Mucosa of rectum (tissue), 2 donors: Measurements from ENCODE around the gene MZB1.

ENCODE experiments used
- H3K27ac ChIP-seq, 2 donors: one replicate each; pipeline ENCODE4 v1.7.0; 2013; ENCODE audit warnings: inconsistent platforms in 2 of 2, low read depth in 2 of 2, low read length in 2 of 2
- H3K27me3 ChIP-seq, 2 donors: one replicate each; pipeline ENCODE4 v1.7.0; 2013; ENCODE audit warnings: low read length in 2 of 2; ENCODE audit not compliant: control insufficient read depth in 2 of 2, insufficient read depth in 2 of 2
- H3K36me3 ChIP-seq, 2 donors: one replicate each; pipeline ENCODE4 v1.7.0; 2013; ENCODE audit warnings: low read length in 2 of 2; ENCODE audit not compliant: control insufficient read depth in 2 of 2, insufficient read depth in 2 of 2
- H3K4me1 ChIP-seq, 2 donors: one replicate each; pipeline ENCODE4 v1.7.0; 2013; ENCODE audit warnings: low read length in 2 of 2, mild to moderate bottlenecking in 1 of 2; ENCODE audit not compliant: control insufficient read depth in 2 of 2, insufficient read depth in 2 of 2
- H3K4me3 ChIP-seq, 2 donors: one replicate each; pipeline ENCODE4 v1.7.0; 2013; ENCODE audit warnings: low read length in 2 of 2
- H3K9ac ChIP-seq, 2 donors: one replicate each; pipeline ENCODE4 v1.7.0; 2013; ENCODE audit warnings: low read length in 2 of 2, low read depth in 1 of 2, mild to moderate bottlenecking in 1 of 2
- H3K9me3 ChIP-seq, 2 donors: one replicate each; pipeline ENCODE4 v1.7.0; 2013; ENCODE audit warnings: low read length in 2 of 2; ENCODE audit not compliant: control insufficient read depth in 2 of 2
- donor health status: healthy.
- donor health status: Normal muscosa, but diverticular disease.

The MZB1 gene

GRCh38 chr5:139419226-139420192, 29.8 kb upstream of the MZB1 start:
- Histone ChIP-seq H3K27me3 (no peaks in the 10 kb centered on the region), H3K4me3 (no peak overlapping the region), H3K4me1 (peaks cover 21 to 49% of the 10 kb centered on the region in 2 donors), H3K9me3 (no peaks in the 10 kb centered on the region), H3K9ac (peak overlapping the region in 1 of 2 donors; percentile 8), H3K27ac (peak overlapping the region; percentile 48 to 81), H3K36me3 (peaks cover 0 to 3% of the 10 kb centered on the region in 2 donors)

- no peaks in the 10 kb centered on the region for H3K9me3 ChIP-seq
- peak overlapping the region in 1 of 2 donors; percentile 21 for H3K9ac ChIP-seq
- H3K36me3 ChIP-seq: peaks cover 0 to 3% of the 10 kb centered on the region in 2 donors
- H3K4me1 ChIP-seq: peaks cover 21 to 52% of the 10 kb centered on the region in 2 donors
- peak overlapping the region; percentile 48 to 81 for H3K27ac ChIP-seq
- no peaks in the 10 kb centered on the region for H3K27me3 ChIP-seq
- no peak overlapping the region for H3K4me3 ChIP-seq
These were observed 29.1 kb upstream of the MZB1 start for GRCh38 chr5:139418793-139419192.

- Histone ChIP-seq H3K27me3 (no peaks in the 10 kb centered on the region), H3K27ac (no peak overlapping the region), H3K4me1 (peaks cover 21 to 52% of the 10 kb centered on the region in 2 donors), H3K36me3 (peaks cover 0 to 3% of the 10 kb centered on the region in 2 donors), H3K4me3 (no peak overlapping the region), H3K9ac (no peak overlapping the region), H3K9me3 (no peaks in the 10 kb centered on the region)
These were observed 27.5 kb upstream of the MZB1 start for GRCh38 chr5:139417214-139417613.

DNA sequence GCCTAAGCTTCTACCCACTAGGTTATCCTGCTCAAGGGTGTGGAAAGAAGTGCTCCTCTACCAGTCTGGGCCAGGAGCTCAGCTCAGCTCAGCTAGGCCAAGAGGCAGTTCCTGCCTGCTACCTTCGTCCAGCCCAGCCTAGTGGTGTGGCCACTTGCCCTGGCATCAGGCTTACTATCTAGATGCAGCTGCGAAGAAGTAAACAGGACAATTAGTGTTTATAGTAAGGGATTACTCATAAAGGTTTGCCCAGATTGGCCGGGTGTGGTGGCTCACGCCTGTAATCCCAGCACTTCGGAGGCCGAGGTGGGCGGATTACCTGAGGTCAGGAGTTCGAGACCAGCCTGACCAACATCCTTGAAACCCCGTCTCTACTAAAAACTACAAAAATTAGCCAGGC, 26.9 kb upstream of the MZB1 start:
- peaks cover 21 to 52% of the 10 kb centered on the region in 2 donors for H3K4me1 ChIP-seq
- peaks cover 0 to 3% of the 10 kb centered on the region in 2 donors for H3K36me3 ChIP-seq
- H3K4me3 ChIP-seq: no peak overlapping the region
- no peaks in the 10 kb centered on the region for H3K27me3 ChIP-seq
- peak overlapping the region; percentile 69 to 76 for H3K27ac ChIP-seq
- H3K9me3 ChIP-seq: no peaks in the 10 kb centered on the region
- H3K9ac ChIP-seq: no peak overlapping the region

- no peak overlapping the region for H3K9ac ChIP-seq
- H3K9me3 ChIP-seq: no peaks in the 10 kb centered on the region
- peak overlapping the region; percentile 69 to 76 for H3K27ac ChIP-seq
- peaks cover 0 to 3% of the 10 kb centered on the region in 2 donors for H3K36me3 ChIP-seq
- peaks cover 21 to 52% of the 10 kb centered on the region in 2 donors for H3K4me1 ChIP-seq
- no peak overlapping the region for H3K4me3 ChIP-seq
- H3K27me3 ChIP-seq: no peaks in the 10 kb centered on the region
These were observed 26.2 kb upstream of the MZB1 start for GRCh38 chr5:139415869-139416268.

DNA sequence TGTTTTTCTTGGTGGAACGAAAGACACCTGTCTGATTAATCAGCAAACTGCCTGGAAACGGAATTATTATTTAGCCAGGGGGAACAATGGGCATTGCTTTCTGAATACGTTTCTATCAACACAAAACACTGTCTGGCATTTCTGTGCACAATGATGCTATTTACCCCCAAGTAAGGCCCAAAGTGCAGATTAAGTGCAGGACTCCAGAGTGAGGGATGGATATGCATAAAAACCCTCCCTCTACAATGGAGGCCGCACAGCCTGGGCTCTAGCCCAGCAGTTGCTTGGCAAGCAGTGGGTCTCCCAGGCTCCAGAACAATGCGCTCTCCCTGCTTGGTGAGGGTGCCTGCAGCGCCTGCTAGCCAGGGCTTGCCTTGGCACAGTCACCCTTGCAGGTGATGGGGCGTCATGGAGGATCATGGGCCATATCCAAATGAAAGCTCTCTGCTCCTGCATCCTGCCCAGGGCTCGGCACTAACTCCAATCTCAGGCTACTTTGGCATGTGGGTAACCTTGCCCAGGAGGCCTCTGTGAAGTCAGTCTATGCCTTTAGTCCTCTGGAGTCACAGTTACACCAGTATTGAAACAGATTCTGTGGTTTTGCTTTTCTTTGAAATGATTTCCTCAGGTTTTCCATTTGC, 25.6 kb upstream of the MZB1 start:
- Histone ChIP-seq H3K27ac (peak overlapping the region; percentile 44 to 76), H3K9me3 (no peaks in the 10 kb centered on the region), H3K36me3 (peaks cover 0 to 3% of the 10 kb centered on the region in 2 donors), H3K9ac (no peak overlapping the region), H3K27me3 (no peaks in the 10 kb centered on the region), H3K4me1 (peaks cover 21 to 52% of the 10 kb centered on the region in 2 donors), H3K4me3 (no peak overlapping the region)

- no peak overlapping the region for H3K9ac ChIP-seq
- no peaks in the 10 kb centered on the region for H3K9me3 ChIP-seq
- H3K4me3 ChIP-seq: no peak overlapping the region
- peaks cover 0 to 3% of the 10 kb centered on the region in 2 donors for H3K36me3 ChIP-seq
- peaks cover 21 to 46% of the 10 kb centered on the region in 2 donors for H3K4me1 ChIP-seq
- no peaks in the 10 kb centered on the region for H3K27me3 ChIP-seq
- peak overlapping the region in 1 of 2 donors; percentile 19 for H3K27ac ChIP-seq
These were observed 24.9 kb upstream of the MZB1 start for GRCh38 chr5:139414581-139415130.

DNA sequence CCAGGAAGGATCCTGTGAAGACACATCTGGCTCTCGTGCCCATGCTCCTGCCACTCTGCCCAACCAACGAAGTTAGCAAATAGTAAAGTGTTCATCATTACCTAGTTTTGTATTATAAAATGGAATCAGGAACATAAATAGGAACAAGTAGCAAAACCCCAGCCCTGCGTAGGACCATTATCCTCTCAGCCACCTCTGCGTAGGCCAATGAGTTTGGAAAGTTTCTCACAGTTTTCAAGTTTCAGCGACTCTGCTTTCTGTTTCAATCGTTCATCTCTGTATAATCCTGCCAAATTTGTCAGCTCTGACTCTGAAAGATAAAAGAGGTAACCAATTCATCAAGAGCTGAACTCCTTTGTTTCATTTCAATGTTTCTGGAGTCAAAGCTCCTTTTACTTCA, 24.2 kb upstream of the MZB1 start:
- H3K27ac ChIP-seq: no peak overlapping the region
- H3K4me1 ChIP-seq: peaks cover 15 to 39% of the 10 kb centered on the region in 2 donors
- no peak overlapping the region for H3K9ac ChIP-seq
- no peaks in the 10 kb centered on the region for H3K9me3 ChIP-seq
- peaks cover 0 to 3% of the 10 kb centered on the region in 2 donors for H3K36me3 ChIP-seq
- no peak overlapping the region for H3K4me3 ChIP-seq
- no peaks in the 10 kb centered on the region for H3K27me3 ChIP-seq

GRCh38 chr5:139413153-139413552, 23.4 kb upstream of the MZB1 start:
- Histone ChIP-seq H3K27me3 (no peaks in the 10 kb centered on the region), H3K36me3 (no peaks in the 10 kb centered on the region), H3K4me3 (no peak overlapping the region), H3K9me3 (no peaks in the 10 kb centered on the region), H3K4me1 (peaks cover 12 to 31% of the 10 kb centered on the region in 2 donors), H3K9ac (no peak overlapping the region), H3K27ac (no peak overlapping the region)
